ENCODE measurements around the gene PDCD10.

GRCh38 chr3:167736264-167736787 lies 1.6 kb upstream of the PDCD10 start:
- TF ChIP-seq POLR2A (IDR thresholded peaks at IDR 0.05; ENCODE audit: low read depth, low read length) (no peak), TAF1 (IDR thresholded peaks at IDR 0.05; ENCODE audit: low read depth, low read length) (no peak), POLR2AphosphoS5 (IDR thresholded peaks at IDR 0.05; ENCODE audit: low read depth, low read length) (no peak), PAX5 (IDR thresholded peaks at IDR 0.05; ENCODE audit: insufficient read depth, low read length, severe bottlenecking) (no peak), SPI1 (IDR thresholded peaks at IDR 0.05; ENCODE audit: low read depth, low read length) (no peak)
